DND-41 (cell line): ENCODE measurements around the gene OTX1.
"Not testable (repeated sequence)": the region's sequence is repeated elsewhere in the genome, so short reads cannot be mapped to it uniquely, and the experiment has no call there.

Source experiments
- ATAC-seq: fragments of 200-7000 bp; cut with Tn5 transposase; 3 replicates; pipeline ENCODE4 v1.9.1; 2021; ENCODE audit warnings: low read depth; ENCODE audit not compliant: insufficient read depth
- DNase-seq: peaks from one replicate; pipeline ENCODE4 v3.0.0-alpha.2; 2020
- H2AFZ ChIP-seq: 2 replicates; pipeline ENCODE4 v1.6.0; 2012; ENCODE audit warnings: low read depth, low read length
- H3K27ac ChIP-seq: 2 replicates; pipeline ENCODE4 v1.5.1; 2012; ENCODE audit warnings: low read length, inconsistent platforms
- H3K27me3 ChIP-seq: fragments of 200-600 bp; sonication (generic); 2 replicates; pipeline ENCODE4 v1.6.0; 2012; ENCODE audit warnings: low read length, mild to moderate bottlenecking, inconsistent platforms; ENCODE audit not compliant: insufficient read depth, poor library complexity
- H3K36me3 ChIP-seq: 2 replicates; pipeline ENCODE4 v1.5.1; 2012; ENCODE audit warnings: low read length, inconsistent platforms; ENCODE audit not compliant: insufficient read depth
- H3K4me1 ChIP-seq: 2 replicates; pipeline ENCODE4 v1.5.1; 2012; ENCODE audit warnings: mild to moderate bottlenecking, low read length; ENCODE audit not compliant: insufficient read depth
- H3K4me2 ChIP-seq: 2 replicates; pipeline ENCODE4 v1.6.0; 2012; ENCODE audit warnings: mild to moderate bottlenecking, moderate library complexity, low read length, inconsistent platforms; ENCODE audit not compliant: insufficient read depth
- H3K4me3 ChIP-seq, 2 experiments: fragments of 200-600 bp in 1 of 2; shearing (Covaris generic) in 1 of 2; 2 replicates each; pipeline ENCODE4 v1.5.1; 2012 to 2016; ENCODE audit warnings: inconsistent platforms in 2 of 2, low read length in 2 of 2, mild to moderate bottlenecking in 2 of 2, low read depth in 1 of 2, moderate library complexity in 1 of 2
- H3K79me2 ChIP-seq: 2 replicates; pipeline ENCODE4 v1.6.0; 2012; ENCODE audit warnings: low read length, inconsistent platforms; ENCODE audit not compliant: insufficient read depth
- H3K9ac ChIP-seq: 2 replicates; pipeline ENCODE4 v1.6.0; 2012; ENCODE audit warnings: low read depth, mild to moderate bottlenecking, inconsistent platforms, low read length, moderate library complexity
- H3K9me3 ChIP-seq: 2 replicates; pipeline ENCODE4 v1.5.1; 2012; ENCODE audit warnings: low read length, moderate library complexity, mild to moderate bottlenecking, inconsistent platforms; ENCODE audit not compliant: insufficient read depth, severe bottlenecking
- H4K20me1 ChIP-seq: 2 replicates; pipeline ENCODE4 v1.6.0; 2012; ENCODE audit warnings: low read length; ENCODE audit not compliant: insufficient read depth
- CTCF ChIP-seq: IDR thresholded peaks from 2 replicates; pipeline ENCODE4 v1.5.1; 2012; ENCODE audit warnings: borderline replicate concordance, low read length, moderate library complexity, mild to moderate bottlenecking; ENCODE audit not compliant: poor library complexity, severe bottlenecking; ENCODE audit errors: extremely low read depth
- EZH2 ChIP-seq: IDR thresholded peaks from 3 replicates; pipeline ENCODE4 v1.6.1; 2012; ENCODE audit warnings: borderline replicate concordance, low read depth, mild to moderate bottlenecking, moderate library complexity, low read length, inconsistent platforms; ENCODE audit not compliant: severe bottlenecking

OTX1 gene

GRCh38 chr2:63013438-63013837, 37.2 kb upstream of the OTX1 start:
- Histone ChIP-seq H3K27ac (no peak overlapping the region), H3K79me2 (no peaks in the 10 kb centered on the region), H3K27me3 (no peaks in the 10 kb centered on the region), H3K9me3 (no peaks in the 10 kb centered on the region), H3K36me3 (peaks cover 13% of the 10 kb centered on the region; the same call in 1 of the 2 replicates), H2AFZ (no peak overlapping the region), H3K4me3 (no peak overlapping the region), H3K9ac (no peak overlapping the region), H3K4me2 (no peak overlapping the region), H4K20me1 (no peaks in the 10 kb centered on the region), H3K4me1 (no peaks in the 10 kb centered on the region)
- DNase-seq (no peak), ATAC-seq (no peak)
- TF ChIP-seq EZH2 (no peak), CTCF (no peak)

GRCh38 chr2:63015389-63015788, 35.2 kb upstream of the OTX1 start:
- Histone ChIP-seq H3K4me1 (no peaks in the 10 kb centered on the region), H4K20me1 (no peaks in the 10 kb centered on the region), H3K27ac (no peak overlapping the region), H3K79me2 (no peaks in the 10 kb centered on the region), H3K36me3 (peaks cover 13% of the 10 kb centered on the region; the same call in 1 of the 2 replicates), H3K9me3 (no peaks in the 10 kb centered on the region), H3K4me3 (no peak overlapping the region), H3K27me3 (no peaks in the 10 kb centered on the region), H3K9ac (no peak overlapping the region), H2AFZ (no peak overlapping the region), H3K4me2 (no peak overlapping the region)
- TF ChIP-seq EZH2: no peak
- TF ChIP-seq CTCF: no peak
- DNase-seq (no peak), ATAC-seq (no peak)

- DNase-seq: no peak
Measured at GRCh38 chr2:63018439-63018838, 32.2 kb upstream of the OTX1 start.

GRCh38 chr2:63019686-63020085, 30.9 kb upstream of the OTX1 start:
- H3K9ac ChIP-seq, DNase-seq, H3K4me3 ChIP-seq, ATAC-seq, H3K4me2 ChIP-seq, H2AFZ ChIP-seq, H3K9me3 ChIP-seq, H3K4me1 ChIP-seq, H3K79me2 ChIP-seq, H3K36me3 ChIP-seq, H4K20me1 ChIP-seq, H3K27me3 ChIP-seq, H3K27ac ChIP-seq: not testable (repeated sequence)

More at GRCh38 chr2:63018439-63018838, 32.2 kb upstream of the OTX1 start:
- Histone ChIP-seq H4K20me1 (no peaks in the 10 kb centered on the region), H3K27me3 (no peaks in the 10 kb centered on the region), H3K9ac (no peak overlapping the region), H2AFZ (no peak overlapping the region), H3K4me2 (no peak overlapping the region), H3K36me3 (peaks cover 5% of the 10 kb centered on the region; the same call in 1 of the 2 replicates), H3K27ac (no peak overlapping the region), H3K4me1 (no peaks in the 10 kb centered on the region), H3K4me3 (no peak overlapping the region), H3K9me3 (no peaks in the 10 kb centered on the region), H3K79me2 (no peaks in the 10 kb centered on the region)
- TF ChIP-seq CTCF: no peak
- TF ChIP-seq EZH2: no peak
- no peak for ATAC-seq
